Activated CD4-positive, alpha-beta T cell treated with anti-CD3 and anti-CD28 coated beads, Interleukin-2, amount 50 U/mL, for 24 hours (primary cell): ENCODE measurements around the gene PCDH1.
"Not testable (repeated sequence)": the region's sequence is repeated elsewhere in the genome, so short reads cannot be mapped to it uniquely, and the experiment has no call there.

Experiments used
- DNase-seq, 2 donors: peaks; one replicate each; pipeline ENCODE4 v3.0.0-alpha.2; 2020; ENCODE audit warnings: low read depth in 1 of 2, low spot score in 1 of 2

Gene PCDH1

GRCh38 chr5:141902015-141902814 is 24.0 kb upstream of the PCDH1 start:
- no peak for DNase-seq

GRCh38 chr5:141898448-141899049 is 20.3 kb upstream of the PCDH1 start:
- no peak for DNase-seq

GRCh38 chr5:141897425-141897824 is 19.2 kb upstream of the PCDH1 start:
- no peak for DNase-seq

- not testable (repeated sequence) for DNase-seq
Measured at GRCh38 chr5:141890429-141890828, 12.2 kb upstream of the PCDH1 start.

- DNase-seq: no peak
Measured at GRCh38 chr5:141889282-141889871, 11.2 kb upstream of the PCDH1 start.

- DNase-seq: no peak
Measured at GRCh38 chr5:141883892-141884318, 5.7 kb upstream of the PCDH1 start.

GRCh38 chr5:141883184-141883891 is 5.1 kb upstream of the PCDH1 start:
- DNase-seq: no peak

GRCh38 chr5:141882594-141883183 is 4.5 kb upstream of the PCDH1 start:
- DNase-seq: no peak

- no peak for DNase-seq
Measured at GRCh38 chr5:141881886-141882285, 3.7 kb upstream of the PCDH1 start.

GRCh38 chr5:141880961-141881801 is 3.0 kb upstream of the PCDH1 start:
- DNase-seq: no peak

- no peak for DNase-seq
Measured at GRCh38 chr5:141879941-141880738, 1.9 kb upstream of the PCDH1 start.

GRCh38 chr5:141879426-141879759 is 1.2 kb upstream of the PCDH1 start:
- no peak for DNase-seq

GRCh38 chr5:141878711-141879425 is 658 bp upstream of the PCDH1 start:
- peak; percentile 71 to 91 for DNase-seq

GRCh38 chr5:141877356-141878185 is 639 bp downstream of the PCDH1 start:
- DNase-seq: no peak

GRCh38 chr5:141876628-141877355 is 1.4 kb downstream of the PCDH1 start:
- no peak for DNase-seq

- DNase-seq: no peak
Measured at GRCh38 chr5:141875795-141876627, 2.2 kb downstream of the PCDH1 start.
